SU-DHL-6 (cell line): ENCODE data around the gene SCN11A.

ENCODE experiments used
- EZH2phosphoT487 ChIP-seq: fragments of 200-600 bp; sonication (generic), shearing (Covaris generic); conservative IDR thresholded peaks from 2 replicates; pipeline ENCODE4 v1.6.1; 2018; ENCODE audit warnings: mild to moderate bottlenecking, antibody characterized with exemption, low read length, moderate library complexity, mixed read lengths
- TF ChIP-seq, protein P1 (sequence below): fragments of 200-600 bp; sonication (generic); IDR thresholded peaks from one replicate; pipeline ENCODE4 v1.5.1; 2017; ENCODE audit warnings: antibody characterized with exemption, mild to moderate bottlenecking, low read length, moderate library complexity; ENCODE audit not compliant: insufficient read depth, poor library complexity, severe bottlenecking

DNA sequence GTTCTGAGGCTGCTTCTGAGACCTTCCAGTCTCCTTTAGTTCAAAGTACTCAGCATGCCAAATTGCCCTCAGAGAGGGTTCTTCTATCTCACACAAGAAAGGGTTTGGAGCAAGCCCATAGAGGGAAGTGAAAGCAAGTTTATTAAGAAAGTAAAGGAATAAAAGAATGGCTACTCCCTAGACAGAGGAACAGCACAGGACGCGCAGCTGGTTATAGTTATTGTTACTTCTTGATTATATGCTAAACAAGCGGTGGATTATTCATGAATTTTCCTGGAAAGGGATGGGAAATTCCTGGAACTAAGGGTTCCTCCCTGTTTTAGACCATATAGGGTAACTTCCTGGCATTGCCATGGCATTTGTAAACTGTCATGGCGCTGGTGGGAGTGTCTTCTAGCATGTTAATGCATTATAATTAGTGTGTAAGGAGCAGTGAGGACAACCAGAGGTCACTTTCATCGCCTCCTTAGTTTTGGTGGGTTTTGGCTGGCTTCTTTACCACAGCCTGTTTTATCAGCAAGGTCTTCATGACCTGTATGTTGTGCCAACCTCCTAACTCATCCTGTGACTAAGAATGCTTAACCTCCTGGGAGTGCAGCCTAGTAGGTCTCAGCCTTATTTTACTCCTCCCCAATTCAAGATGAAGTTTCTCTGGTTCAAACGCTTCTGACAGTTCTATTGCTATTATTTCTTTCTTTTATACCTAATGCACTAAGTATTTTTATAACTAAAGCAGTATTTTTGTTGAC, 26.3 kb downstream of the SCN11A start:
- TF ChIP-seq, protein P1, sequence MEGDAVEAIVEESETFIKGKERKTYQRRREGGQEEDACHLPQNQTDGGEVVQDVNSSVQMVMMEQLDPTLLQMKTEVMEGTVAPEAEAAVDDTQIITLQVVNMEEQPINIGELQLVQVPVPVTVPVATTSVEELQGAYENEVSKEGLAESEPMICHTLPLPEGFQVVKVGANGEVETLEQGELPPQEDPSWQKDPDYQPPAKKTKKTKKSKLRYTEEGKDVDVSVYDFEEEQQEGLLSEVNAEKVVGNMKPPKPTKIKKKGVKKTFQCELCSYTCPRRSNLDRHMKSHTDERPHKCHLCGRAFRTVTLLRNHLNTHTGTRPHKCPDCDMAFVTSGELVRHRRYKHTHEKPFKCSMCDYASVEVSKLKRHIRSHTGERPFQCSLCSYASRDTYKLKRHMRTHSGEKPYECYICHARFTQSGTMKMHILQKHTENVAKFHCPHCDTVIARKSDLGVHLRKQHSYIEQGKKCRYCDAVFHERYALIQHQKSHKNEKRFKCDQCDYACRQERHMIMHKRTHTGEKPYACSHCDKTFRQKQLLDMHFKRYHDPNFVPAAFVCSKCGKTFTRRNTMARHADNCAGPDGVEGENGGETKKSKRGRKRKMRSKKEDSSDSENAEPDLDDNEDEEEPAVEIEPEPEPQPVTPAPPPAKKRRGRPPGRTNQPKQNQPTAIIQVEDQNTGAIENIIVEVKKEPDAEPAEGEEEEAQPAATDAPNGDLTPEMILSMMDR: no peak
- TF ChIP-seq EZH2phosphoT487: no peak
